HG02571 (cell line): ENCODE data around the gene NPSR1.
"Not testable (repeated sequence)": the region's sequence is repeated elsewhere in the genome, so short reads cannot be mapped to it uniquely, and the experiment has no call there.

Source experiments
- ATAC-seq: cut with Tn5 transposase; IDR thresholded peaks from one replicate; pipeline ENCODE4 v1.9.1; 2021; ENCODE audit warnings: mild to moderate bottlenecking, moderate library complexity; ENCODE audit not compliant: unreplicated experiment

The NPSR1 gene

GRCh38 chr7:34832020-34832419 lies 174.0 kb downstream of the NPSR1 start:
- ATAC-seq, result no peak

- ATAC-seq, result no peak
These were observed 178.0 kb downstream of the NPSR1 start for GRCh38 chr7:34835901-34836600.

GRCh38 chr7:34837316-34837715 lies 179.3 kb downstream of the NPSR1 start:
- no peak for ATAC-seq

- ATAC-seq, result no peak
These were observed 179.8 kb downstream of the NPSR1 start for GRCh38 chr7:34837801-34838201.

GRCh38 chr7:34838329-34838728 lies 180.3 kb downstream of the NPSR1 start:
- no peak for ATAC-seq

GRCh38 chr7:34839645-34840044 lies 181.6 kb downstream of the NPSR1 start:
- ATAC-seq, result no peak

GRCh38 chr7:34840176-34840785 lies 182.3 kb downstream of the NPSR1 start:
- no peak for ATAC-seq

GRCh38 chr7:34841326-34841725 lies 183.3 kb downstream of the NPSR1 start:
- no peak for ATAC-seq

GRCh38 chr7:34842782-34843181 lies 184.8 kb downstream of the NPSR1 start:
- ATAC-seq, result no peak

- no peak for ATAC-seq
These were observed 186.4 kb downstream of the NPSR1 start for GRCh38 chr7:34844406-34844805.

- no peak for ATAC-seq
These were observed 187.1 kb downstream of the NPSR1 start for GRCh38 chr7:34844936-34845665.

GRCh38 chr7:34845666-34846361 lies 187.8 kb downstream of the NPSR1 start:
- ATAC-seq, result no peak

GRCh38 chr7:34846976-34847375 lies 189.0 kb downstream of the NPSR1 start:
- no peak for ATAC-seq

GRCh38 chr7:34848670-34849069 lies 190.7 kb downstream of the NPSR1 start:
- no peak for ATAC-seq

GRCh38 chr7:34849163-34849960 lies 191.3 kb downstream of the NPSR1 start:
- ATAC-seq, result no peak

GRCh38 chr7:34849986-34850385 lies 192.0 kb downstream of the NPSR1 start:
- ATAC-seq, result no peak

GRCh38 chr7:34850681-34851080 lies 192.7 kb downstream of the NPSR1 start:
- no peak for ATAC-seq

GRCh38 chr7:34851431-34851830 lies 193.4 kb downstream of the NPSR1 start:
- no peak for ATAC-seq

GRCh38 chr7:34858444-34858843 lies 200.4 kb downstream of the NPSR1 start:
- ATAC-seq, result not testable (repeated sequence)

GRCh38 chr7:34859281-34859680 lies 201.3 kb downstream of the NPSR1 start:
- not testable (repeated sequence) for ATAC-seq

- ATAC-seq, result not testable (repeated sequence)
These were observed 208.2 kb downstream of the NPSR1 start for GRCh38 chr7:34866222-34866621.
